Natural killer cell treated with Interleukin-12 subunit alpha and Interleukin-12 subunit beta and Interleukin-15 and Interleukin-18, amount 100 ng/mL, for 72 hours (primary cell): Measurements from ENCODE around the gene C17orf100. TPM values are rescaled to one million over a fixed set of nuclear protein-coding genes. Genes with fewer than 3 reads are reported as not detected.
A peak's percentile ranks its signal among the peaks of the same experiment; 100 is the strongest.

Source experiments
- ATAC-seq, 2 donors: fragments of 150-1000 bp; cut with Tn5 transposase in 1 of 2; sonication (Bioruptor Pico), chemical (Tn5 transposase) in 1 of 2; 2 replicates each; pipeline ENCODE4 v1.10.0; 2021
- DNase-seq: peaks from one replicate; pipeline ENCODE4 v3.0.0; 2022; ENCODE audit warnings: low spot score
- H3K27ac Mint-ChIP-seq, 2 donors: 1 replicate in 1 of 2; 2 replicates in 1 of 2; pipeline ENCODE4 v1.8.0; 2022; ENCODE audit warnings: mixed read lengths in 2 of 2, mild to moderate bottlenecking in 1 of 2, moderate library complexity in 1 of 2
- H3K27me3 Mint-ChIP-seq, 2 donors: 1 replicate in 1 of 2; 2 replicates in 1 of 2; pipeline ENCODE4 v1.8.0; 2022; ENCODE audit warnings: mixed read lengths in 2 of 2
- H3K36me3 Mint-ChIP-seq: one replicate; pipeline ENCODE4 v1.8.0; 2022; ENCODE audit warnings: mixed read lengths
- H3K4me1 Mint-ChIP-seq, 2 donors: 1 replicate in 1 of 2; 2 replicates in 1 of 2; pipeline ENCODE4 v1.8.0; 2022; ENCODE audit warnings: low read depth in 2 of 2, mixed read lengths in 2 of 2, mild to moderate bottlenecking in 1 of 2
- H3K4me3 Mint-ChIP-seq: one replicate; pipeline ENCODE4 v1.8.0; 2022; ENCODE audit warnings: mixed read lengths
- H3K9me3 Mint-ChIP-seq: 2 replicates; pipeline ENCODE4 v1.8.0; 2022; ENCODE audit warnings: mixed read lengths
- total RNA-seq, 2 donors: library from RNA; stranded (reverse); gene quantifications; one replicate each; pipeline ENCODE4 v1.2.3, GENCODE V29; 2022

The C17orf100 gene
- 1 to 10 TPM; 1.0 to 1.5 TPM for total RNA-seq

- Mint-ChIP-seq H3K27me3 (peaks cover 19 to 30% of the 10 kb centered on the region in 2 donors), H3K4me1 (peaks cover 44 to 46% of the 10 kb centered on the region in 2 donors), H3K9me3 (no peaks in the 10 kb centered on the region), H3K4me3 (peak within 1 kb of the TSS; percentile 99), H3K27ac (peak within 1 kb of the TSS; percentile 91 to 94), H3K36me3 (peaks cover 10% of the 10 kb centered on the region)
- DNase-seq (peak; percentile 96), ATAC-seq (peak; percentile 99)
Observed at GRCh38 chr17:6651354-6651918, at the start of gene C17orf100, which contains the start of gene MED31. Gene C17orf100, plus strand, starts transcription at chr17:6651762. Its CDS starts 152 bp downstream, at chr17:6651914. Gene MED31, minus strand, starts transcription at chr17:6651605. Its CDS starts 77 bp downstream, at chr17:6651528.

GRCh38 chr17:6602141-6602540, 49.4 kb upstream of the C17orf100 start:
- no peak for DNase-seq
- no peak for ATAC-seq
- Mint-ChIP-seq H3K9me3 (no peaks in the 10 kb centered on the region), H3K27ac (no peak overlapping the region), H3K4me3 (no peak overlapping the region), H3K27me3 (no peaks in the 10 kb centered on the region), H3K36me3 (peaks cover 29% of the 10 kb centered on the region), H3K4me1 (no peaks in the 10 kb centered on the region)

DNA sequence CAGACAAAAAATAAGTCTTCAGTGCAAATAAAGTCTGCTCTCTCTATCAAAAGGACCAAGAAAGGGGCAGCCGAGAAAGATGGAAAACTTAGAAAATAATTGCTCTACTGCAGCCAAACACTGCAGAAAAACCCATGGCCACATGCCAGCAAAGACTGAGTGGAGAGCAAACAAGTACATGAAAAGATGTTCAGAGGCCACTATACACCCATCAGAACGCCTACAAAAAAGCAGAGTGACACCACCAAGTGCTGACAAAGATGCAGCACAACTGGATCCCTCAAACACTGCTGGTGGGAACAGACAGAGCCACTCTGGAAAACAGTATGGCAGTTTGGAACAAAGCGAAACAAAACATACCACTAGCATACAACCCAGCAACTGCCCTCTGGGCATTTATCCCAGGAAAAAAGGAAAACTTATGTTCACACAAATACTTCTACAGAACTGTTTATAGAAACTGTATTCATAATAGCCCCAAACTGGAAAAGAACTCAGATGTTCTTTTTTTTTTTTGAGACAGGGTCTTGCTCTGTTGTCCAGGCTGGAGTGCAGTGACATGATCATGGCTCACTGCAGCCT, 47.7 kb upstream of the C17orf100 start:
- Mint-ChIP-seq H3K4me3 (no peak overlapping the region), H3K27me3 (no peaks in the 10 kb centered on the region), H3K27ac (no peak overlapping the region), H3K4me1 (no peaks in the 10 kb centered on the region), H3K36me3 (peaks cover 29% of the 10 kb centered on the region), H3K9me3 (no peaks in the 10 kb centered on the region)
- ATAC-seq (no peak), DNase-seq (no peak)

GRCh38 chr17:6605142-6605541, 46.4 kb upstream of the C17orf100 start:
- Mint-ChIP-seq H3K4me3 (no peak overlapping the region), H3K27me3 (no peaks in the 10 kb centered on the region), H3K9me3 (no peaks in the 10 kb centered on the region), H3K36me3 (peaks cover 35% of the 10 kb centered on the region), H3K27ac (no peak overlapping the region), H3K4me1 (no peaks in the 10 kb centered on the region)
- no peak for DNase-seq
- ATAC-seq = no peak

GRCh38 chr17:6608321-6608720, 43.2 kb upstream of the C17orf100 start:
- ATAC-seq (no peak), DNase-seq (no peak)
- Mint-ChIP-seq H3K4me3 (no peak overlapping the region), H3K27me3 (no peaks in the 10 kb centered on the region), H3K9me3 (no peaks in the 10 kb centered on the region), H3K36me3 (peaks cover 30% of the 10 kb centered on the region), H3K27ac (no peak overlapping the region), H3K4me1 (no peaks in the 10 kb centered on the region)

- peaks cover 21% of the 10 kb centered on the region for H3K36me3 Mint-ChIP-seq
- no peak for DNase-seq
Observed at GRCh38 chr17:6610011-6610410, 41.6 kb upstream of the C17orf100 start.

DNA sequence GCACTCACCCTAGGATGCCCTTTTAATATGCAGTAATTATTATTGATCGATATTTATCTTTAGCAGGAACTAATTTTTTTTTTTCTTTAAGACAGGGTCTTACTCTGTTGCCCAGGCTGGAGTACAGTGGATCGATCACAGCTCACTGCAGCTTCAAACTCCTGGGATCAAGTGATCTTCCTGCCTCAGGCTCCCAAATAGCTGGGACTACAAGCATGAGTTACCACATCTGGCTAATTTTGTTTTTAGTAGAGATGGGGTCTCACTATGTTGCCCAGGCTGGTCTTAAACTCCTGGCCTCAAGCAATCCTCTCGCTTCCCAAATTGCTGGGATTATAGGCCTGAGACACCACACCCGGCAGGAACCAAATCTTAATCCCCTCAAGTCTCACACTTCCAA, 40.3 kb upstream of the C17orf100 start:
- Mint-ChIP-seq H3K36me3 (peaks cover 14% of the 10 kb centered on the region), H3K4me1 (no peaks in the 10 kb centered on the region), H3K4me3 (no peak overlapping the region), H3K9me3 (no peaks in the 10 kb centered on the region), H3K27me3 (no peaks in the 10 kb centered on the region), H3K27ac (no peak overlapping the region)
- no peak for ATAC-seq
- DNase-seq = no peak

More at GRCh38 chr17:6610011-6610410, 41.6 kb upstream of the C17orf100 start:
- Mint-ChIP-seq H3K4me3 (no peak overlapping the region), H3K27ac (no peak overlapping the region), H3K9me3 (no peaks in the 10 kb centered on the region), H3K4me1 (no peaks in the 10 kb centered on the region), H3K27me3 (no peaks in the 10 kb centered on the region)
- ATAC-seq = no peak

DNA sequence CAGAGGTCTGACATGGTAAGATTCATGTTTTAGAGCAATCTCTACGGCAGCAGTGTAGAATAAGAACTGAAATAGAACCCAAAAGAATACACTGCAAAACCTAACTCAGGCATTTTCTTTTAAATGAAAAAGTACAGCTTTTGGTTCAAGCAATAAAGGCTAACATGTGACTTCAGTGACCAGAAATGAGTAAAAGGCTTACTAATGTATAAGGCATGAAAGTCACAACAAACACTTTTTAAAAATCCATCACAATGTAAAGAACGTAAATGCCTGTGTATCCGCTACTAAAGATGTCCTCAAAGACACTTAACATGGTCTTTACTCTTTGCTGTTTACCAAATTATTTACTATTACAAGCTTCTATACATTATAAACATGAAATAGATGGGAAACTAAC, 27.6 kb upstream of the C17orf100 start:
- ATAC-seq = no peak
- H3K9me3 Mint-ChIP-seq = no peaks in the 10 kb centered on the region
- no peaks in the 10 kb centered on the region for H3K27me3 Mint-ChIP-seq
- H3K27ac Mint-ChIP-seq = no peak overlapping the region
- DNase-seq = no peak
- H3K4me3 Mint-ChIP-seq = no peak overlapping the region
- H3K4me1 Mint-ChIP-seq = peaks cover 0 to 4% of the 10 kb centered on the region in 2 donors
- H3K36me3 Mint-ChIP-seq = peaks cover 6% of the 10 kb centered on the region

DNA sequence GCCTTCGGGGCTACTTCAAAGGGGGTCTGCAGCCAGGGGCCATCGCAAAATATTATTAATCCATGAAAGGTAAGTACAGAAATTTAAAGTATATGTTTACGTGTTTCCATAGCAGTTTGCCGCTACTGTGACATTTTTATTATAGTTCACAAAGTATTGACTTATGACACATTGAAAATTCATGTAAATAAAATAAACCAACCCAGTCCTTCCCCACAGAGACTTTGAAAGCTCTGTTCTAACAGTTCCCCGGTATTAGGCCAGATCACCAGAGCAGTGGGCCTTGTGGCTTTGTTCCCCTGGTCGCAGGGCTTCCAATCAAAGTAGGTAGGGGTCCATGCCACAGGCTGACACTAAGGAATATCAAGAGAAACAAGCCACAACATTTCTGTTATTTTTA, 24.9 kb upstream of the C17orf100 start:
- H3K9me3 Mint-ChIP-seq = no peaks in the 10 kb centered on the region
- no peaks in the 10 kb centered on the region for H3K27me3 Mint-ChIP-seq
- peaks cover 18% of the 10 kb centered on the region for H3K36me3 Mint-ChIP-seq
- ATAC-seq (no peak), DNase-seq (no peak)
- H3K4me1 Mint-ChIP-seq = peaks cover 6 to 9% of the 10 kb centered on the region in 2 donors
- H3K27ac Mint-ChIP-seq = no peak overlapping the region
- H3K4me3 Mint-ChIP-seq = no peak overlapping the region

DNA sequence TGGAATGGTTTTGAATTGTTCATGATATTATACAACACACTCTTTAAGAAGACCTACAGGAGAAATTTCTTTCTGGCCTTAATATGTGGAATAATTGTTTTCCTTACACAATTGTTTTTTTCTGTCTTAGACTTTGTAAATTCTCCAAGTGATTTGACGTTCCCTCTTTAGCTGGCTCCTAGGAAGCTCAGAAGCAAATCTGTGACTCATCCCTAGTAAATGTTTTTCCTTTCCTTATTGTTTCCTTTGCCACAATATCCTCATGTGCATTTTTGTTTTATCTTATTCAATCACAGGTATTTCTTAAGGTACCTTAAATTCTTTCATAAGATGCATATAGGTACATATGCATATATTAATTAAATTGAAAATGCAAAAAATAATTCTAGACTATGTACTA, 24.5 kb upstream of the C17orf100 start:
- Mint-ChIP-seq H3K27ac (no peak overlapping the region), H3K36me3 (peaks cover 18% of the 10 kb centered on the region), H3K4me3 (no peak overlapping the region)

DNA sequence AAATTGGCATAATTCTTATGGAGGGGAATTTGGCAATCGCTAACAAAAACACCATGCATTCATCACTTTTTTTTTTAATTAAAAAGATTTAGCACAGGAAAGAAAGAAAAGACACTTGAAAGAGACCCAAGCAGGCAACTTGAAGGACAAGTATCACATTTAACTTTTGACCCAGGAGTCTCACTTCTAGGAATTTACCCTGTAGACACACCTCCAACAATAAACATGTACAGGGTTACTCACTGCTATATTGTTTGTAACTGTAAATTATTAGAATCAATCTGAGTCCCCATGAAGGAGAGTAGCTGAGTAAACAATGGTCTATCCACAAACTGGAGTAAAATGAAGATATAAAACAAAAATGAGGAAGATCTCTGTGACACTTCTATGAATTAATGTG, 21.2 kb upstream of the C17orf100 start:
- Mint-ChIP-seq H3K27ac (peak overlapping the region in 1 of 2 donors; percentile 30), H3K4me1 (peaks cover 6 to 9% of the 10 kb centered on the region in 2 donors), H3K27me3 (no peaks in the 10 kb centered on the region), H3K9me3 (no peaks in the 10 kb centered on the region), H3K36me3 (peaks cover 33% of the 10 kb centered on the region), H3K4me3 (no peak overlapping the region)
- ATAC-seq (no peak), DNase-seq (no peak)

More for the DNA sequence above, 24.5 kb upstream of the C17orf100 start:
- Mint-ChIP-seq H3K27me3 (no peaks in the 10 kb centered on the region), H3K4me1 (peaks cover 6 to 9% of the 10 kb centered on the region in 2 donors), H3K9me3 (no peaks in the 10 kb centered on the region)
- ATAC-seq (no peak), DNase-seq (no peak)

DNA sequence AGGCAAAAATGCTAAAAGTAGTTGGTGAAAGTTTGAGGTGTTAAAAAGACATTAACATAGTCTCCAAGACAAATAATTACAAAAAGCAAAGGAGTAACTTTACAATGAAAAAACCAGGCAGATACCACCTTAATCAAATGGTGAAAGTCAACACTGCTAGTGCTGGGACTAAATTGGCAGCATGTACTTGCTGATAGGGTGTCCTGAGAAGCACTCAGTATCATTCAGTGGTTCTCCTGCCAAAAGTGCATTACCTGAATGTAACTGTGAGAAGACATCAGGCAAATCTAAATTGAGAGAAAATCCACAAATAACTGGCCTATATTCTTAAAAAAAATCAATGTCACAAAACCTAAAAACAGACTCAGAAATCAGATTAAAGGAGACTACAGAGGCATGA, 19.0 kb upstream of the C17orf100 start:
- H3K4me3 Mint-ChIP-seq = no peak overlapping the region
- H3K36me3 Mint-ChIP-seq = peaks cover 33% of the 10 kb centered on the region
- no peaks in the 10 kb centered on the region for H3K27me3 Mint-ChIP-seq
- peaks cover 5 to 11% of the 10 kb centered on the region in 2 donors for H3K4me1 Mint-ChIP-seq
- no peak overlapping the region for H3K27ac Mint-ChIP-seq
- ATAC-seq = no peak
- DNase-seq = no peak
- no peaks in the 10 kb centered on the region for H3K9me3 Mint-ChIP-seq

- no peak for ATAC-seq
- Mint-ChIP-seq H3K9me3 (no peaks in the 10 kb centered on the region), H3K36me3 (peaks cover 30% of the 10 kb centered on the region), H3K4me3 (no peak overlapping the region), H3K4me1 (peaks cover 10 to 17% of the 10 kb centered on the region in 2 donors), H3K27ac (no peak overlapping the region), H3K27me3 (no peaks in the 10 kb centered on the region)
- DNase-seq = no peak
Observed at GRCh38 chr17:6633263-6633662, 18.3 kb upstream of the C17orf100 start.

DNA sequence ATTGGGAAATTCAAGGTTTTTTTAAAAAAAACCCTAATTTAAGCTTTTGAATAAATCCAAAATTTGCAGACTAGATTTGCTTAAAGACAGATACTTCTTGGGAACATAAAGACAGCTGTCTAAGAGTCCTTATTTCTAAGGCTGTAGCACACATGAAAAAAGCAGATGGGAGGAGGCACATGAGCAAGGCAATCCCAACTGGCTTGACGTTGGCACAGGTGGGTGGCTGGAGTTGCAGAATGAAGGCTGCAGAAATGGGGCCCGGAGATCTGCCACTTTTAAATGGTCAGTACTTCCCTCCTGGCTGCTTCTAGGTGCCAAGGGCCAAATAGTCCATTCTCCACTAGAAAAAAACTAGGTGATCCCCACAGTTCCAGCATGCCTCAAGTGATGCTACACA, 15.5 kb upstream of the C17orf100 start:
- Mint-ChIP-seq H3K27me3 (no peaks in the 10 kb centered on the region), H3K9me3 (no peaks in the 10 kb centered on the region), H3K27ac (no peak overlapping the region), H3K4me1 (peaks cover 16 to 31% of the 10 kb centered on the region in 2 donors), H3K4me3 (no peak overlapping the region), H3K36me3 (peaks cover 20% of the 10 kb centered on the region)
- ATAC-seq (no peak), DNase-seq (no peak)
